Colonic mucosa (tissue), 4 donors: ENCODE data around the gene LRP3. TPM values are rescaled to one million over a fixed set of nuclear protein-coding genes. Genes with fewer than 3 reads are reported as not detected.
"Not testable (repeated sequence)": the region's sequence is repeated elsewhere in the genome, so short reads cannot be mapped to it uniquely, and the experiment has no call there.

Experiments used
- DNase-seq: peaks from one replicate; pipeline ENCODE4 v3.0.0-alpha.2; 2020
- H3K27ac ChIP-seq: fragments of 200-600 bp; one replicate; pipeline ENCODE4 v1.8.0; 2021
- H3K27me3 ChIP-seq: fragments of 200-600 bp; one replicate; pipeline ENCODE4 v1.8.0; 2021
- H3K36me3 ChIP-seq: fragments of 200-600 bp; one replicate; pipeline ENCODE4 v1.8.0; 2021
- H3K4me1 ChIP-seq: fragments of 200-600 bp; one replicate; pipeline ENCODE4 v1.8.0; 2021; ENCODE audit warnings: mild to moderate bottlenecking
- H3K4me3 ChIP-seq: fragments of 200-600 bp; one replicate; pipeline ENCODE4 v1.8.0; 2021
- H3K9ac ChIP-seq, 2 donors: one replicate each; pipeline ENCODE4 v1.7.0; 2013; ENCODE audit warnings: control low read depth in 2 of 2, low read depth in 2 of 2, low read length in 2 of 2
- H3K9me3 ChIP-seq: fragments of 200-600 bp; one replicate; pipeline ENCODE4 v1.8.0; 2021
- CTCF ChIP-seq: fragments of 200-600 bp; IDR thresholded peaks from one replicate; pipeline ENCODE4 v1.8.0; 2022; ENCODE audit warnings: antibody characterized with exemption, mild to moderate bottlenecking
- intact Hi-C: fragments of 100-400 bp; cut with DNase I; formaldehyde crosslinking; loops from one replicate; pipeline ENCODE4 v1.14.1; 2022
- total RNA-seq, 2 donors: library from RNA; stranded (reverse); fragmentation: NEBNext Ultra II Directional in 1 of 2; extraction: Animal tissue kit (Norgen Biotek cat#: 25700) in 1 of 2; gene quantifications; one replicate each; pipeline ENCODE4 v1.2.1, GENCODE V29; 2021
- donor health status: healthy.
- donor health status: DM: no; HTN: no; CAD: no.
- donor health status: DM: no; HTN: no; CAD: no.

LRP3 gene
- total RNA-seq, 2 donors from 2014 or later: 14.6 to 16.5 TPM

GRCh38 chr19:33221638-33222037 lies 27.5 kb downstream of the LRP3 start:
- intact Hi-C loops: no loop called here
- no peak for TF ChIP-seq CTCF
- no peak overlapping the region for H3K27ac ChIP-seq
- no peak for DNase-seq
- peaks cover 26% of the 10 kb centered on the region for H3K27me3 ChIP-seq
- no peaks in the 10 kb centered on the region for H3K36me3 ChIP-seq
- peaks cover 3% of the 10 kb centered on the region for H3K4me1 ChIP-seq
- H3K9me3 ChIP-seq: no peaks in the 10 kb centered on the region
- H3K9ac ChIP-seq: no peak overlapping the region
- no peak overlapping the region for H3K4me3 ChIP-seq

DNA sequence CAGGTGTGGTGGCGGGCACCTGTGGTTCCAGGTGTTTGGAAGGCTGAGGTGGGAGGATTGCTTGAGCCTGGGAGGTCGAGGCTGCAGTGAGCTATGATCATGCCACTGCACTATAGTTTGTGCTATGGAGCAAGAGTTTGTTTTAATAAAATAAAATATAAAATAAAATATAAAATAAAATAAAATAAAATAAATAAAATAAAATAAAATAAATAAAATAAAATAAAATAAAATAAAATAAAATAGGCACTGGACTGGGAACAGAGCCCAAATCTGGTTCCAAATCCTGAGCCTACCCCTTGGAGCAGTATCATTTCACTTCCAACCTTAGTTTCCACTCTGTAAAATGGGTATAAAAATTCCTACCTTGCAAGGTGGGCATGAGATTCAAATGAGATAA lies 28.1 kb downstream of the LRP3 start:
- H3K9me3 ChIP-seq, H3K4me1 ChIP-seq, H3K9ac ChIP-seq, H3K4me3 ChIP-seq, H3K27ac ChIP-seq, H3K36me3 ChIP-seq, DNase-seq, intact Hi-C loops: not testable (repeated sequence)
- peaks cover 32% of the 10 kb centered on the region for H3K27me3 ChIP-seq

- Histone ChIP-seq H3K4me3 (no peak overlapping the region), H3K27ac (no peak overlapping the region), H3K9me3 (no peaks in the 10 kb centered on the region), H3K27me3 (peaks cover 37% of the 10 kb centered on the region), H3K9ac (no peak overlapping the region), H3K4me1 (peaks cover 4% of the 10 kb centered on the region), H3K36me3 (no peaks in the 10 kb centered on the region)
- intact Hi-C loops: no loop called here
- DNase-seq: no peak
- no peak for TF ChIP-seq CTCF
Measured at GRCh38 chr19:33224694-33225457, 30.7 kb downstream of the LRP3 start.

DNA sequence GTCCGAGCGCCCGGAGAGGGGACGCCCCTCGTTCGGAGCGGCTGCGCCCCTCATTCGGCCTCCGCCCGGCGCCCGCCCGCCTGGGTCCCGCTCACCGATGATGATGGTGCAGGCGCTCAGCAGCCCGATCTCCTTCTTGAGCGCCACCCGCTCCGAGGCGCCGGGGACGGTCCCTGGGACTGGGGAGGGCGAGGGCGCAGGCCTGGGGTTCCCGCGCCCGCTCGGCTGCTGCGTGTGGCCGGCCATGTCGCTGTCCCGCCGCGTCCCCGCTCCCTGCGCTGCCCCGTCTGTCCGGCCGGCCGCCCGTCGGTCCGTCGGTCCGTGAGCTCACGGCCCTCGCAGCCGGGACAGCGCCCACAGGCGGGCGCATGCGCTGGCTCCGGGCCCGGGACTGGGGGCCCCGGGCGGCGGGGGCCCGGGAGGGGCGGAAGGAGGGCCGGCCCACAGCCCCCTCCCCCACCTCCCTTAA lies 31.4 kb downstream of the LRP3 start, which contains the start of gene SLC7A10:
Gene SLC7A10, minus strand, starts transcription at position 393 of the 469 bp plus-strand sequence. Its CDS starts 147 bp downstream, at position 246.
- H3K9ac ChIP-seq: no peak within 1 kb of the TSS
- no peaks in the 10 kb centered on the region for H3K36me3 ChIP-seq
- no peak for TF ChIP-seq CTCF
- no peak for DNase-seq
- H3K9me3 ChIP-seq: no peaks in the 10 kb centered on the region
- intact Hi-C loops: no loop called here
- H3K27me3 ChIP-seq: peaks cover 37% of the 10 kb centered on the region
- H3K4me3 ChIP-seq: peak within 1 kb of the TSS; percentile 30
- peaks cover 4% of the 10 kb centered on the region for H3K4me1 ChIP-seq
- H3K27ac ChIP-seq: no peak within 1 kb of the TSS

DNA sequence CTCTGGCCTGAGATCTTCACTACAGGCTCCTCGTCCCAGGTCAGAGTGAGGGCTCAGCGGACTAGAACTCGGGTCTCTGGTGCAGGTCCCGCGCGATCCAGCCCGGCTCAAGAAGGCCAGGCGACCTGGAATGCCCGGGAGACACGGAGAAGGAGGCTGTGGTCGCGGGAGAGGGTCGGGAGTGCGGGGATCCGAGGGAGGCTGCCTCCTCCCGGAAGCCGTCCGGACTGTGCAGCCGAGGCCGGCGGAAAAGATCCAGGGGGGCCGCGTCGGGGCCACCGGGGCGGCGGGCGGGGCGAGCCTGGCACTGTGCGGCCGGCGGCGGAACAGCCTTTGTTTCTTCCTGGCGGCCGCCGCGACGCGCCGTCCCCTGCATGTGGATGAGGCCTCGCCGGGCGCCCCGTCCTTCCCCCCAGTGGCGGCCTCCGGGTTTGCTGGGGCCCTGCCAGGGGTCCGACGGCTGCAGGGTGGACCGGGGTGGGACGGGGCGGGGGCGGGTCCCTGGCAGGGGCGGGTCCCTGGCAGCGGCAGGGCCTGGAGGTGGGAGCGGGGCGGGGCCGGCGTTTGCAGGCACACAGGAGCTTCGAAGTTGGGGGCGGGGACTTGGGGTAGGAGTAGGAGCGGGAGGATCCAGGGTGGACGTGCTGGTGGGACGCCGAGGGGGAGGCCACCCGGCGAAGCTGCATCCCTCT lies 32.6 kb downstream of the LRP3 start:
- TF ChIP-seq CTCF: no peak
- no peaks in the 10 kb centered on the region for H3K9me3 ChIP-seq
- no peaks in the 10 kb centered on the region for H3K36me3 ChIP-seq
- H3K27me3 ChIP-seq: peaks cover 37% of the 10 kb centered on the region
- intact Hi-C loops: no loop called here
- no peak overlapping the region for H3K9ac ChIP-seq
- H3K4me1 ChIP-seq: peaks cover 4% of the 10 kb centered on the region
- no peak overlapping the region for H3K27ac ChIP-seq
- peak; percentile 43 for DNase-seq
- H3K4me3 ChIP-seq: peak overlapping the region; percentile 30

DNA sequence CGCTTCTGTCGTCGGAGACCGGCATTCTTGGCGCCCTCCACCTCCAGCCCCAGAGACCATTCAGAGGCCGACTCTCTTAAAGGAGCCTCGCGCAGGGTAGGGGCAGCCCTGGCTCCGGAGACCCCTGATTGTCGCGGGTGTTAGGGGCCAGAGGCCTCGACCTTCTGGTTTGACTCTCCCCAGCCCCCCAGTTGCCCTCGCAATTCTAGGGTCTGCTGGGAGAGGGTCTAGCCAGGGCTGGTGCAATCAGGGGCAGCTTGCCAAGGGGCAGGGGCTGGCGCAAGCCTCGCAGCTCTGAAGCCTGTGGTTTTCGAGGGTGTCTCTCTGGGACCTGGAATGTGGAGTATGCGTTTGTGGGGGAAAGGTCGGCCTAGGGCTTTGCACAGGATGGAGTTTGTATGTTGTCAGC lies 33.1 kb downstream of the LRP3 start:
- peak overlapping the region; percentile 30 for H3K4me3 ChIP-seq
- DNase-seq: no peak

More for the DNA sequence above, 33.1 kb downstream of the LRP3 start:
- Histone ChIP-seq H3K27me3 (peaks cover 37% of the 10 kb centered on the region), H3K9ac (no peak overlapping the region), H3K9me3 (no peaks in the 10 kb centered on the region), H3K27ac (no peak overlapping the region), H3K36me3 (no peaks in the 10 kb centered on the region), H3K4me1 (peaks cover 4% of the 10 kb centered on the region)
- intact Hi-C loops: no loop called here
- no peak for TF ChIP-seq CTCF
